ENCODE data around the gene LSMEM2.

Gene LSMEM2

DNA sequence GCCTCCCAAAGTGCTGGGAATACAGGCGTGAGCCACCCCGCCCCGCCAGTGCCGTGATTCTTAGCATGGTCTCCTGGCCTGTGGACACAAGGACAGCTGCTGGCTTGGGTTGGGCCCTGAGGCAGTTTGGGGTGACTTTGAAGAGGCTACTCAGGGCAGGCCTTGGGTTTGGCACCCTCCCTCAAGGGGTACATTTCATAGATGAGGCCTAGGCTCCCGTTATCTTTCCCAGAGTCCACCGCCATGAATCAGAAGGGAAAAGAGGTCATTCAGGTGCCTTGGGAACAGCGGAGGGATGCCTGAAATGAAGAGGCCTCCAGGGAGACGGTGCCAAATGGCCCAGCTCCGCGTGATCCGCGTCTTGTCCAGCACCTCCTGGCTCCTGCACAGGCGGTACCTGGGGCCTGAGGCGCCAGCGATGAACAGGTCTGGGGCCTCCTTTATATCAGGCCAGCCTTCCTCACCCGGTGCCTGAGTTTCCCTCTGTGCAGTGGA, 33.6 kb upstream of the LSMEM2 start:
- TF ChIP-seq, protein P1, sequence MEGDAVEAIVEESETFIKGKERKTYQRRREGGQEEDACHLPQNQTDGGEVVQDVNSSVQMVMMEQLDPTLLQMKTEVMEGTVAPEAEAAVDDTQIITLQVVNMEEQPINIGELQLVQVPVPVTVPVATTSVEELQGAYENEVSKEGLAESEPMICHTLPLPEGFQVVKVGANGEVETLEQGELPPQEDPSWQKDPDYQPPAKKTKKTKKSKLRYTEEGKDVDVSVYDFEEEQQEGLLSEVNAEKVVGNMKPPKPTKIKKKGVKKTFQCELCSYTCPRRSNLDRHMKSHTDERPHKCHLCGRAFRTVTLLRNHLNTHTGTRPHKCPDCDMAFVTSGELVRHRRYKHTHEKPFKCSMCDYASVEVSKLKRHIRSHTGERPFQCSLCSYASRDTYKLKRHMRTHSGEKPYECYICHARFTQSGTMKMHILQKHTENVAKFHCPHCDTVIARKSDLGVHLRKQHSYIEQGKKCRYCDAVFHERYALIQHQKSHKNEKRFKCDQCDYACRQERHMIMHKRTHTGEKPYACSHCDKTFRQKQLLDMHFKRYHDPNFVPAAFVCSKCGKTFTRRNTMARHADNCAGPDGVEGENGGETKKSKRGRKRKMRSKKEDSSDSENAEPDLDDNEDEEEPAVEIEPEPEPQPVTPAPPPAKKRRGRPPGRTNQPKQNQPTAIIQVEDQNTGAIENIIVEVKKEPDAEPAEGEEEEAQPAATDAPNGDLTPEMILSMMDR (IDR thresholded peaks at IDR 0.05; ENCODE audit: low read depth, low read length, missing control alignments), result no peak
- DNase-seq (ENCODE audit: extremely low read depth, low read depth), result no peak
- peak overlapping the region; percentile 30; the same call in 1 of the 2 replicates for H3K4me3 ChIP-seq (replicated peaks; ENCODE audit: low read depth, low read length)

DNA sequence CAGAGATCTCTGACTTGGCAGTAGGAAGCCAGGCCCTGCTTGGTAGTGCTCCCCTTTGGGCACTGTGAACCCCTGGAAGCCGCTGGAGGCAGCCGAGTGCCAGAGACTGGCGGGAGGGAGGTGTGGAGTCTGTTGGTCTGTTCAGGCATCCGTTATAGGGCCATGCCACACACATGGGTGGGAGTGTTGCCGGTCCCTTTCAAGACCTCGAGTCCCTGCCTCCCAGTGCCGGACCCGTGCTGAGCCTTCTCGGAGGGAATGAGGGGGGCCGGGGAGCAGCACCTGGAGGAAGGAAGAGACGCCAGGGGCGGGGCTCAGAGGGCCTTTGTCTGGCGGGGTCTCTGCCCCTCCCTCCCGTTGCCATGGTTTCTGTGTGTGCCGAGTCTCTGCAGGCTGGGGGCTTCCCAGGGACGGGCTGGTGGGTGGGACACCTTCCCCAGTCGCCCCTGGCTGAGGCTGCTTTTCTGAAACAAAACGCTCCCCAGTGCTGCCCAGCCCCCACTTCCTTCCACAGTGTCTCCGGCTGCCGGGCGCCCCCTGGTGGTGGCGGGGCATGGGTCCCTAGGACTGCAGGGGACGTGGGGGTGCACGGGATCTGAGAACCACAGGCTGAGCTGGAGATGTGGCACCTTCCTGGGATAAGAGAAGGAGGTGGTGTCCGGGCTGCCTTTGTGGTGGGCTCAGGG, 32.9 kb upstream of the LSMEM2 start:
- peak overlapping the region; percentile 30 for H3K4me3 ChIP-seq (replicated peaks; ENCODE audit: low read depth, low read length)
- DNase-seq (ENCODE audit: extremely low read depth, low read depth), result no peak
- TF ChIP-seq, protein P1 (IDR thresholded peaks at IDR 0.05; ENCODE audit: low read depth, low read length, missing control alignments), result peak; percentile 98

DNA sequence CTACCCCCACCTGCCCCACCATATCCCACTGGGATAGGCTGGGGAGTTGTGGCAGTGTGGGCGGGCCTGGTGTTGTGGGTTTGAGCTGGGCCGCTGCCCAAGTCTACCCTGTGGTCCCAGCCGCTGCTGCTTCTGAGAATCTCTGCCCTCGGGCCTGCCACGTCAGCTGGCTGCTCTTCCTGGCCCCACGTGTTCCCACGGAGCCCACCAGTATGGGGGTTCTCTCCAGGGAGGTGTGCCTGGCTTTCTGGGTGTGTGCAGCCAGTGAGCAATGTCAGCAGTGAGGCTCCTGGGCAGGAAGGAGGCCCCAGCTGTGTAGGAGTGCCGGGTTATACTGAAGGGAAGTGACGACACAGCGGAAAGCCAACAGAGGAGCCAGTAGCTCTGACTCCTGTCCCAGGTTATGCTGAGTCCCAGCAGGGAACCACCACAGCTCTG, 32.4 kb upstream of the LSMEM2 start:
- peak; percentile 83 for DNase-seq (ENCODE audit: extremely low read depth, low read depth)
- H3K4me3 ChIP-seq (replicated peaks; ENCODE audit: low read depth, low read length), result no peak overlapping the region
- TF ChIP-seq, protein P1 (IDR thresholded peaks at IDR 0.05; ENCODE audit: low read depth, low read length, missing control alignments), result no peak

DNA sequence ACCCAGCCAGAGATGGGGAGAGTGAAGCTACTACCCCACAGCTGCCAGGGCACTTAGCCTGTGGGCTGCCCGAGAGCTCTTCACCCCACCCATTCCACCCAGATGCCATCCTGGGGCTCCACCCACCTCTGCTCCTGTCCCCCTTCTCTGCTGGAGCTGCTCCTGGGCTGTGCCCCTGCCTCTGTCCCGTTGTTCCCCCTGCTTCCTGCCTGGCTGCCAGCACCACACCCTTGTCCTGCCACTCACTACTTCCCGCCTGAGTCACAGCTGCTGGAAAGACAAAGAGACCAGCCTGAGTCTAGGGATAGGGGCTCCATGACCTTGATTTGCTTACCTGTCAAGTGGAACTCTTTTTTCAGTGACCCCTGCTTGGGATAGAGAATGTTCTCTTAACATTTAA, 30.5 kb upstream of the LSMEM2 start:
- TF ChIP-seq, protein P1 (IDR thresholded peaks at IDR 0.05; ENCODE audit: low read depth, low read length, missing control alignments), result no peak
- no peak overlapping the region for H3K4me3 ChIP-seq (replicated peaks; ENCODE audit: low read depth, low read length)
- no peak for DNase-seq (ENCODE audit: extremely low read depth, low read depth)

DNA sequence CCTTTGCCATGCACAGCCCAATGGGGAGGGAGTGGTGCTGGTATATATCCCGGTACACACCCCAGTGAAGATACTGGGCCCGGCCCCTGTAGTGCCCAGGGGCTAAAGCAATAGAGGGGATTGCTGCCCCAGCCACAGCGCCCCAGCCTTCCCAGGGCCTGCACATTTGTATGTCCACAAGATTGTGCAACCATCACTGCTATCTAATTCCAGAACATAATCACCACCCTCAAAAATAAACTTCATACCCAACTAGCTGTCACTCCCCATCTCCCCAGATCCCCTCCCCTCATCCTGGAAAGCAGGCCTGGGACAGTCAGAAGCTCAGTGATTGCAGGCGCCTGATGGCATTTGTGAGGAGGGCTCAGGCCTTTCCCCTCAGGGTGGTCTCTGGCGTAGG, 29.4 kb upstream of the LSMEM2 start:
- no peak overlapping the region for H3K4me3 ChIP-seq (replicated peaks; ENCODE audit: low read depth, low read length)
- TF ChIP-seq, protein P1 (IDR thresholded peaks at IDR 0.05; ENCODE audit: low read depth, low read length, missing control alignments), result no peak
- no peak for DNase-seq (ENCODE audit: extremely low read depth, low read depth)

DNA sequence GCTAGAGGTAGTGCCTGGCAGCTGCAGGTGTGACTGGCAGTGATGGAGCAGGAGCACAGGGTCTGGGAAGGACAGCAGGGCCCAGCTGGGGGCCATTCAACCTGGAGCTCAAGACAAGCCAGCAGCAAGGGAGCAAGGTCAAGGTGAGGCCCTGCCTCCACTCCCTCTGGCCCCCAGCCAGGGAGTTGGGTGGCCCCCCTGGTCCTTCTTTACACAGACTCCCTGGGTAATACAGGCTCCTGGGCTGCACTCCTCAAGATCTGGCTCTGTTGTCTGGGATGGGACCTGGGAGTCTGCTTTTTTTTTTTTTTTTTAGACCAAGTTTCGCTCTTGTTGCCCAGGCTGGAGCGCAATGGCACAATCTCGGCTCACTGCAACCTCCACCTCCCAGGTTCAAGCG, 28.4 kb upstream of the LSMEM2 start:
- H3K4me3 ChIP-seq (replicated peaks; ENCODE audit: low read depth, low read length), result no peak overlapping the region
- TF ChIP-seq, protein P1 (IDR thresholded peaks at IDR 0.05; ENCODE audit: low read depth, low read length, missing control alignments), result no peak
- DNase-seq (ENCODE audit: extremely low read depth, low read depth), result no peak
